GM23248 (cell line): Measurements from ENCODE around the gene CTBP2. TPM values are rescaled to one million over a fixed set of nuclear protein-coding genes. Genes with fewer than 3 reads are reported as not detected.
"Not testable (repeated sequence)": the region's sequence is repeated elsewhere in the genome, so short reads cannot be mapped to it uniquely, and the experiment has no call there.

ENCODE experiments used
- DNase-seq: peaks from one replicate; pipeline ENCODE4 v3.0.0-alpha.2; 2015
- H2AFZ ChIP-seq: fragments of 200-600 bp; sonication (generic); 2 replicates; pipeline ENCODE4 v1.6.1; 2016; ENCODE audit warnings: antibody characterized with exemption
- H3F3A ChIP-seq: fragments of 200-600 bp; sonication (generic); 2 replicates; pipeline ENCODE4 v1.6.1; 2016; ENCODE audit warnings: mild to moderate bottlenecking, antibody characterized with exemption, mixed run types; ENCODE audit not compliant: insufficient read depth
- H3K27ac ChIP-seq: fragments of 200-600 bp; sonication (generic); 2 replicates; pipeline ENCODE4 v1.5.1; 2016; ENCODE audit warnings: mild to moderate bottlenecking
- H3K27me3 ChIP-seq: fragments of 200-600 bp; sonication (generic); replicated peaks from 2 replicates; pipeline ENCODE4 v1.6.1; 2016; ENCODE audit warnings: mild to moderate bottlenecking; ENCODE audit not compliant: insufficient read depth
- H3K36me3 ChIP-seq: fragments of 200-600 bp; sonication (generic); 2 replicates; pipeline ENCODE4 v1.6.1; 2016; ENCODE audit warnings: low read depth, mild to moderate bottlenecking
- H3K4me1 ChIP-seq: fragments of 200-600 bp; sonication (generic); 2 replicates; pipeline ENCODE4 v1.6.1; 2016; ENCODE audit warnings: mild to moderate bottlenecking; ENCODE audit not compliant: insufficient read depth
- H3K4me2 ChIP-seq: fragments of 200-600 bp; sonication (generic); one replicate; pipeline ENCODE4 v1.6.1; 2016; ENCODE audit warnings: mild to moderate bottlenecking; ENCODE audit not compliant: unreplicated experiment
- H3K4me3 ChIP-seq: fragments of 200-600 bp; sonication (generic); 2 replicates; pipeline ENCODE4 v1.5.1; 2016; ENCODE audit warnings: mild to moderate bottlenecking
- H3K79me2 ChIP-seq: fragments of 200-600 bp; sonication (generic); 2 replicates; pipeline ENCODE4 v1.6.1; 2016; ENCODE audit warnings: mild to moderate bottlenecking; ENCODE audit not compliant: insufficient read depth
- H3K9ac ChIP-seq: fragments of 200-600 bp; sonication (generic); 2 replicates; pipeline ENCODE4 v1.6.1; 2016; ENCODE audit warnings: mild to moderate bottlenecking
- H3K9me2 ChIP-seq: fragments of 200-600 bp; sonication (generic); 2 replicates; pipeline ENCODE4 v1.6.1; 2016; ENCODE audit warnings: mixed run types, mild to moderate bottlenecking, moderate library complexity; ENCODE audit not compliant: insufficient read depth
- H3K9me3 ChIP-seq: fragments of 200-600 bp; sonication (generic); one replicate; pipeline ENCODE4 v1.6.1; 2017; ENCODE audit warnings: low read depth
- H4K20me1 ChIP-seq: fragments of 200-600 bp; sonication (generic); 2 replicates; pipeline ENCODE4 v1.6.0; 2016; ENCODE audit not compliant: insufficient read depth
- EZH2 ChIP-seq: fragments of 200-600 bp; sonication (generic); IDR thresholded peaks from 2 replicates; pipeline ENCODE4 v1.6.1; 2018; ENCODE audit warnings: antibody characterized with exemption, mild to moderate bottlenecking; ENCODE audit not compliant: insufficient read depth, poor library complexity, severe bottlenecking
- EZH2phosphoT487 ChIP-seq: fragments of 200-600 bp; sonication (generic); IDR thresholded peaks from 2 replicates; pipeline ENCODE4 v1.6.1; 2018; ENCODE audit warnings: antibody characterized with exemption, moderate library complexity, mild to moderate bottlenecking, low read depth; ENCODE audit not compliant: insufficient read depth
- WGBS, 2 experiments: methylation state at CpG; one replicate each; pipeline ENCODE4 v1.1.6; 2015 to 2017; ENCODE audit warnings: low lambda C conversion rate in 2 of 2, low coverage in 1 of 2; ENCODE audit errors: missing lambda C conversion rate in 2 of 2; 5-methylcytosine and 5-hydroxymethylcytosine counted together
- in situ Hi-C: fragments of 300-500 bp; cut with MboI; formaldehyde crosslinking; loops from 2 replicates; pipeline ENCODE4 v1.15.0; 2020
- polyA plus RNA-seq: library from polyadenylated mRNA; unstranded; fragments of >200 nt; fragmentation: Nextera tagmentation; extraction: Ambion mirVana; gene quantifications from 2 replicates; pipeline ENCODE4 v1.2.1, GENCODE V29; 2016
- total RNA-seq: library from RNA; depleted of rRNA; stranded (reverse); fragments of >200 nt; shearing (Covaris generic); gene quantifications from 2 replicates; pipeline ENCODE4 v1.2.3, GENCODE V29; 2014

CTBP2 gene
- total and polyA plus RNA-seq, 2 experiments from 2014 or later = 52.0 to 65.5 TPM

- Histone ChIP-seq H3K4me3 (no peak overlapping the region), H3K4me2 (no peak overlapping the region), H3K36me3 (peaks cover 33% of the 10 kb centered on the region), H3K79me2 (peaks cover 7% of the 10 kb centered on the region; the same call in 1 of the 2 replicates), H3K9me3 (no peaks in the 10 kb centered on the region), H2AFZ (no peak overlapping the region), H3K9me2 (no peaks in the 10 kb centered on the region), H3F3A (peaks cover 58% of the 10 kb centered on the region), H3K4me1 (peaks cover 6% of the 10 kb centered on the region; the same call in 1 of the 2 replicates), H3K27me3 (no peaks in the 10 kb centered on the region), H4K20me1 (no peaks in the 10 kb centered on the region), H3K27ac (peak overlapping the region; percentile 14; the same call in 1 of the 2 replicates), H3K9ac (no peak overlapping the region)
- peak; percentile 80 for DNase-seq
- TF ChIP-seq EZH2 (no peak), EZH2phosphoT487 (no peak)
- whole genome bisulfite sequencing, 2 experiments = 57 to 59% methylated on average over 19 to 20 of the region's 20 CpGs
- in situ Hi-C loops = no loop called here
Observed at GRCh38 chr10:124992462-124993344, 167.7 kb downstream of the CTBP2 start.

- Histone ChIP-seq H2AFZ (no peak overlapping the region), H3K27ac (no peak overlapping the region), H3K9me2 (no peaks in the 10 kb centered on the region), H3K9me3 (no peaks in the 10 kb centered on the region), H3K27me3 (no peaks in the 10 kb centered on the region), H3K4me3 (no peak overlapping the region), H4K20me1 (no peaks in the 10 kb centered on the region), H3K79me2 (peaks cover 11% of the 10 kb centered on the region; the same call in 1 of the 2 replicates), H3K4me2 (no peak overlapping the region), H3K4me1 (peaks cover 6% of the 10 kb centered on the region; the same call in 1 of the 2 replicates), H3K9ac (no peak overlapping the region), H3F3A (peaks cover 64% of the 10 kb centered on the region), H3K36me3 (peaks cover 36% of the 10 kb centered on the region)
- WGBS, 2 experiments = 90 to 94% methylated on average over 4 of the region's 4 CpGs
- no peak for TF ChIP-seq EZH2phosphoT487
- TF ChIP-seq EZH2 = no peak
- in situ Hi-C loops = no loop called here
- no peak for DNase-seq
Observed at GRCh38 chr10:124991835-124992234, 168.5 kb downstream of the CTBP2 start.

GRCh38 chr10:124990671-124991625, 169.4 kb downstream of the CTBP2 start:
- Histone ChIP-seq H3K79me2 (peaks cover 11% of the 10 kb centered on the region; the same call in 1 of the 2 replicates), H3K27ac (0 out of 2 replicates have a peak overlapping the region, but pooled peaks have one; percentile 52), H3K27me3 (no peaks in the 10 kb centered on the region), H3K9me3 (no peaks in the 10 kb centered on the region), H4K20me1 (no peaks in the 10 kb centered on the region), H3F3A (peaks cover 72% of the 10 kb centered on the region), H3K36me3 (peaks cover 42% of the 10 kb centered on the region), H3K9me2 (no peaks in the 10 kb centered on the region), H3K9ac (no peak overlapping the region), H2AFZ (no peak overlapping the region), H3K4me1 (peaks cover 6% of the 10 kb centered on the region; the same call in 1 of the 2 replicates), H3K4me2 (no peak overlapping the region), H3K4me3 (no peak overlapping the region)
- WGBS, 2 experiments = 76% methylated on average over 14 of the region's 14 CpGs
- in situ Hi-C loops = no loop called here
- DNase-seq = no peak
- TF ChIP-seq EZH2phosphoT487 (no peak), EZH2 (no peak)

GRCh38 chr10:124989526-124989925, 170.8 kb downstream of the CTBP2 start:
- no peak overlapping the region for H3K9ac ChIP-seq
- peaks cover 85% of the 10 kb centered on the region for H3F3A ChIP-seq
- TF ChIP-seq EZH2phosphoT487 (no peak), EZH2 (no peak)
- no peak overlapping the region for H3K4me3 ChIP-seq
- H3K4me2 ChIP-seq = no peak overlapping the region
- H3K27me3 ChIP-seq = no peaks in the 10 kb centered on the region
- H3K27ac ChIP-seq = peak overlapping the region; percentile 52
- peaks cover 6% of the 10 kb centered on the region; the same call in 1 of the 2 replicates for H3K4me1 ChIP-seq
- peaks cover 20% of the 10 kb centered on the region for H3K79me2 ChIP-seq
- in situ Hi-C loops = no loop called here
- H3K36me3 ChIP-seq = peaks cover 56% of the 10 kb centered on the region
- no peak overlapping the region for H2AFZ ChIP-seq
- H4K20me1 ChIP-seq = no peaks in the 10 kb centered on the region
- H3K9me3 ChIP-seq = no peaks in the 10 kb centered on the region
- 49% methylated on average over 10 of the region's 10 CpGs for WGBS, 2 experiments
- no peaks in the 10 kb centered on the region for H3K9me2 ChIP-seq
- peak; percentile 65 for DNase-seq

- DNase-seq, H3K4me3 ChIP-seq, H3K9me3 ChIP-seq, H2AFZ ChIP-seq, H3K9ac ChIP-seq, H3K4me1 ChIP-seq, H4K20me1 ChIP-seq, H3K4me2 ChIP-seq, in situ Hi-C loops, H3K27me3 ChIP-seq, H3K9me2 ChIP-seq: not testable (repeated sequence)
- Histone ChIP-seq H3K36me3 (peaks cover 63% of the 10 kb centered on the region), H3K79me2 (peaks cover 23% of the 10 kb centered on the region), H3F3A (peaks cover 90% of the 10 kb centered on the region), H3K27ac (peak overlapping the region; percentile 52; the same call in 1 of the 2 replicates)
- 97 to 99% methylated on average over 4 of the region's 4 CpGs for WGBS, 2 experiments
Observed at GRCh38 chr10:124988753-124989152, 171.6 kb downstream of the CTBP2 start.
